Measurements from ENCODE around the gene NOLC1. TPM values are rescaled to one million over a fixed set of nuclear protein-coding genes. Genes with fewer than 3 reads are reported as not detected.
A peak's percentile ranks its signal among the peaks of the same experiment; 100 is the strongest.

The NOLC1 gene
- total and polyA plus RNA-seq, 2 of the 4 experiments (the other 2 are of a cell fraction): 43.2 to 55.3 TPM

DNA sequence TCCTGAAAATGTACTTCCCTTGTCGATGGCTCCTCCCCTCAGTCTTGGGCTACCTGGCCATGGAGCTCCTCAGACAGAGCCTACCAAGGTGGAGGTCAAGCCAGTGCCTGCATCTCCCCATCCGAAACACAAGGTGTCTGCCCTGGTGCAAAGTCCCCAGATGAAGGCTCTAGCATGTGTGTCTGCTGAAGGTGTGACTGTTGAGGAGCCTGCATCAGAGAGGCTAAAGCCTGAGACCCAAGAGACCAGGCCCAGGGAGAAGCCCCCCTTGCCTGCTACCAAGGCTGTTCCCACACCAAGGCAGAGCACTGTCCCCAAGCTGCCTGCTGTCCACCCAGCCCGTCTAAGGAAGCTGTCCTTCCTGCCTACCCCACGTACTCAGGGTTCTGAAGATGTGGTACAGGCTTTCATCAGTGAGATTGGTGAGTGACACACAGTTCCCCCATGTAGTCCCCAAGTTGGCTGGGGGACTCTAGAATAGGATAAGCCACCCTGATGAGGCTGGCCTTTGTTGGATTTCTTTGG is 10.5 kb upstream of the NOLC1 start:
- H4K20me1 ChIP-seq (ENCODE audit: insufficient read depth, low read length): peaks cover 76% of the 10 kb centered on the region
- in situ Hi-C loops (cut with MboI; ENCODE audit: low sequenced_read_pairs): no loop called here
- H3K79me1 ChIP-seq (ENCODE audit: low read depth in 1 of 2, low read length in 2 of 2): peaks cover 31 to 82% of the 10 kb centered on the region in 2 experiments
- no peaks in the 10 kb centered on the region for H3K9me3 ChIP-seq (ENCODE audit: control insufficient read depth, insufficient read depth, low read length)
- no CpG with 5 or more reads among the region's 4 CpGs for WGBS, 2 experiments (ENCODE audit: extremely low coverage in 2 of 2, insufficient read length in 1 of 2)
- H3K23ac ChIP-seq (ENCODE audit: low read depth, low read length): no peak overlapping the region
- intact Hi-C loops (cut with micrococcal nuclease): no loop called here
- no peak overlapping the region for H3K56ac ChIP-seq (ENCODE audit: extremely low read depth, insufficient read depth, low read length)
- H3K4me2 ChIP-seq (ENCODE audit: low read depth, low read length): no peak overlapping the region
- no peak overlapping the region for H3K27ac ChIP-seq (ENCODE audit: insufficient read depth, low read length)
- no peak overlapping the region for H3K18ac ChIP-seq (ENCODE audit: low read depth, low read length)
- no peak overlapping the region for H2BK120ac ChIP-seq (ENCODE audit: low read depth, low read length)
- no peak overlapping the region for H4K8ac ChIP-seq (ENCODE audit: low read depth in 2 of 2, low read length in 2 of 2)
- peaks cover 71% of the 10 kb centered on the region for H3K36me3 ChIP-seq (ENCODE audit: control insufficient read depth, insufficient read depth, low read length)
- H2AFZ ChIP-seq (replicated peaks; ENCODE audit: low read length, poor library complexity): no peak overlapping the region
- ChIA-PET CTCF (no interaction called here), POLR2A (ENCODE audit: unreplicated experiment) (no interaction called here)
- no peak overlapping the region for H3K14ac ChIP-seq (replicated peaks; ENCODE audit: low read depth, low read length)
- no TSS peak for BruUV-seq (replicated peaks)
- no peak overlapping the region for H2AK5ac ChIP-seq (ENCODE audit: low read depth, low read length)
- H4K5ac ChIP-seq (ENCODE audit: low read depth, low read length): no peak overlapping the region
- no peak overlapping the region for H2BK20ac ChIP-seq (ENCODE audit: low read depth, low read length)
- no peak overlapping the region for H3K4me3 ChIP-seq (ENCODE audit: insufficient read depth, low read depth, low read length)
- H2BK5ac ChIP-seq (ENCODE audit: low read depth, low read length, poor library complexity, severe bottlenecking): no peak overlapping the region
- peak overlapping the region; percentile 55 for H2AK9ac ChIP-seq (replicated peaks; ENCODE audit: low read depth, low read length, poor library complexity)
- peaks cover 37% of the 10 kb centered on the region for H3K9me1 ChIP-seq (ENCODE audit: insufficient read depth, low read length)
- no peak overlapping the region for H4K91ac ChIP-seq (ENCODE audit: insufficient read depth, low read depth, low read length)
- no peak overlapping the region for H3K9ac ChIP-seq (ENCODE audit: low read depth, low read length)
- no peaks in the 10 kb centered on the region for H3K27me3 ChIP-seq (ENCODE audit: control insufficient read depth, insufficient read depth, low read length)
- dilution Hi-C loops (cut with HindIII; ENCODE audit: low sequenced_read_pairs, unreplicated experiment): no loop called here
- ATAC-seq (ENCODE audit: low read depth) (no peak), DNase-seq (no peak)
- no peak overlapping the region for H2BK15ac ChIP-seq (ENCODE audit: low read depth, low read length)
- H3K4ac ChIP-seq (ENCODE audit: low read depth, low read length): no peak overlapping the region
- H3K4me1 ChIP-seq (ENCODE audit: control insufficient read depth, insufficient read depth, low read length): peaks cover 1% of the 10 kb centered on the region; the same call in 1 of the 2 replicates
- TF ChIP-seq, protein P1, sequence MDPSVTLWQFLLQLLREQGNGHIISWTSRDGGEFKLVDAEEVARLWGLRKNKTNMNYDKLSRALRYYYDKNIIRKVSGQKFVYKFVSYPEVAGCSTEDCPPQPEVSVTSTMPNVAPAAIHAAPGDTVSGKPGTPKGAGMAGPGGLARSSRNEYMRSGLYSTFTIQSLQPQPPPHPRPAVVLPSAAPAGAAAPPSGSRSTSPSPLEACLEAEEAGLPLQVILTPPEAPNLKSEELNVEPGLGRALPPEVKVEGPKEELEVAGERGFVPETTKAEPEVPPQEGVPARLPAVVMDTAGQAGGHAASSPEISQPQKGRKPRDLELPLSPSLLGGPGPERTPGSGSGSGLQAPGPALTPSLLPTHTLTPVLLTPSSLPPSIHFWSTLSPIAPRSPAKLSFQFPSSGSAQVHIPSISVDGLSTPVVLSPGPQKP (IDR thresholded peaks at IDR 0.05; ENCODE audit: borderline replicate concordance, low read depth, low read length): no peak
- TF ChIP-seq, protein P2, sequence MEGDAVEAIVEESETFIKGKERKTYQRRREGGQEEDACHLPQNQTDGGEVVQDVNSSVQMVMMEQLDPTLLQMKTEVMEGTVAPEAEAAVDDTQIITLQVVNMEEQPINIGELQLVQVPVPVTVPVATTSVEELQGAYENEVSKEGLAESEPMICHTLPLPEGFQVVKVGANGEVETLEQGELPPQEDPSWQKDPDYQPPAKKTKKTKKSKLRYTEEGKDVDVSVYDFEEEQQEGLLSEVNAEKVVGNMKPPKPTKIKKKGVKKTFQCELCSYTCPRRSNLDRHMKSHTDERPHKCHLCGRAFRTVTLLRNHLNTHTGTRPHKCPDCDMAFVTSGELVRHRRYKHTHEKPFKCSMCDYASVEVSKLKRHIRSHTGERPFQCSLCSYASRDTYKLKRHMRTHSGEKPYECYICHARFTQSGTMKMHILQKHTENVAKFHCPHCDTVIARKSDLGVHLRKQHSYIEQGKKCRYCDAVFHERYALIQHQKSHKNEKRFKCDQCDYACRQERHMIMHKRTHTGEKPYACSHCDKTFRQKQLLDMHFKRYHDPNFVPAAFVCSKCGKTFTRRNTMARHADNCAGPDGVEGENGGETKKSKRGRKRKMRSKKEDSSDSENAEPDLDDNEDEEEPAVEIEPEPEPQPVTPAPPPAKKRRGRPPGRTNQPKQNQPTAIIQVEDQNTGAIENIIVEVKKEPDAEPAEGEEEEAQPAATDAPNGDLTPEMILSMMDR (conservative IDR thresholded peaks at IDR 0.05; ENCODE audit: low read depth, low read length): no peak
- TF ChIP-seq FOS (IDR thresholded peaks at IDR 0.05; ENCODE audit: low read depth, low read length): no peak
- TF ChIP-seq MAZ (IDR thresholded peaks at IDR 0.05; ENCODE audit: borderline replicate concordance, low read depth, low read length): no peak
- no peak for TF ChIP-seq RAD21 (IDR thresholded peaks at IDR 0.05; ENCODE audit: low read length)
- TF ChIP-seq MXI1 (IDR thresholded peaks at IDR 0.05; ENCODE audit: borderline replicate concordance, low read depth, low read length): no peak
- TF ChIP-seq NFE2L2 (IDR thresholded peaks at IDR 0.05; ENCODE audit: low read depth, low read length): no peak
- TF ChIP-seq CHD1 (IDR thresholded peaks at IDR 0.05; ENCODE audit: low read depth, low read length): no peak
- TF ChIP-seq POLR2A (IDR thresholded peaks at IDR 0.05; ENCODE audit: low read depth, low read length): no peak
- no peak for TF ChIP-seq RCOR1 (IDR thresholded peaks at IDR 0.05; ENCODE audit: insufficient replicate concordance, low read length)
- TF ChIP-seq SMC3 (IDR thresholded peaks at IDR 0.05; ENCODE audit: low read depth, low read length): no peak
- TF ChIP-seq, protein P3, sequence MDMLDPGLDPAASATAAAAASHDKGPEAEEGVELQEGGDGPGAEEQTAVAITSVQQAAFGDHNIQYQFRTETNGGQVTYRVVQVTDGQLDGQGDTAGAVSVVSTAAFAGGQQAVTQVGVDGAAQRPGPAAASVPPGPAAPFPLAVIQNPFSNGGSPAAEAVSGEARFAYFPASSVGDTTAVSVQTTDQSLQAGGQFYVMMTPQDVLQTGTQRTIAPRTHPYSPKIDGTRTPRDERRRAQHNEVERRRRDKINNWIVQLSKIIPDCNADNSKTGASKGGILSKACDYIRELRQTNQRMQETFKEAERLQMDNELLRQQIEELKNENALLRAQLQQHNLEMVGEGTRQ (IDR thresholded peaks at IDR 0.05; ENCODE audit: low read depth, low read length): no peak
- no peak for TF ChIP-seq CEBPB (IDR thresholded peaks at IDR 0.05; ENCODE audit: low read depth, low read length)
- TF ChIP-seq RFX5 (IDR thresholded peaks at IDR 0.05; ENCODE audit: low read depth, low read length): no peak
- TF ChIP-seq BHLHE40 (IDR thresholded peaks at IDR 0.05; ENCODE audit: low read depth, low read length): no peak
- no peak for TF ChIP-seq MAFK (IDR thresholded peaks at IDR 0.05; ENCODE audit: low read depth, low read length)

Data from IMR-90 (cell line).